ENCODE results near the gene FAM180A. TPM values are rescaled to one million over a fixed set of nuclear protein-coding genes. Genes with fewer than 3 reads are reported as not detected.

FAM180A gene
- polyA plus RNA-seq, 1 donor from 2014 or later, result not detected

DNA sequence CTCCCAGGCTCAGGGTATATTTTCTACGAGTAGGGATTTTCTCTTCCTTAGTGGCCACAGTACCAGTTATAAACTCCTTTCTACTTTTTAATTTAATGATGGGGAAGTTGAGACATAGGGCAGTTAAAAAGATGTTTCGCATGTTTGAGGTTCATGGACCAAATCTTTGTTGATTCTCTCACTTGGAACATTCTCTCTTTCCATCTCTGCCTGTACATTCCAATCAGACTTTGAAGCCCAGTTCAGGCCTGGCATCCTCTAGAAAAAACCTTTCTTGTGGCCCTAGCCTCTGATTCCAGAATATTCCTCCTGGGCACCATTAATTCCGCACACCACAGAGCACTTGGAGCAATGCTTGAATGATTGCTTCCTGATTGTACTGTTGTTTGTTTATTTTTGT, 39.1 kb downstream of the FAM180A start:
- Histone ChIP-seq H3K36me3 (ENCODE audit: insufficient read depth, low read length) (no peaks in the 10 kb centered on the region), H3F3A (ENCODE audit: insufficient read depth, low read length, poor library complexity, severe bottlenecking) (no peaks in the 10 kb centered on the region), H3K9ac (ENCODE audit: low read length) (no peak overlapping the region), H3K9me2 (ENCODE audit: insufficient read depth, low read length) (no peaks in the 10 kb centered on the region), H4K20me1 (ENCODE audit: insufficient read depth) (no peaks in the 10 kb centered on the region), H3K9me3 (ENCODE audit: low read length) (no peaks in the 10 kb centered on the region), H3K27me3 (ENCODE audit: insufficient read depth, low read depth, low read length) (no peaks in the 10 kb centered on the region), H3K4me2 (ENCODE audit: low read length) (no peak overlapping the region), H3K27ac (ENCODE audit: low read length) (no peak overlapping the region), H3K4me3 (ENCODE audit: low read length) (no peak overlapping the region), H3K79me2 (replicated peaks; ENCODE audit: insufficient read depth, low read length) (no peaks in the 10 kb centered on the region), H2AFZ (ENCODE audit: low read depth, low read length) (no peak overlapping the region)
- TF ChIP-seq, protein P1, sequence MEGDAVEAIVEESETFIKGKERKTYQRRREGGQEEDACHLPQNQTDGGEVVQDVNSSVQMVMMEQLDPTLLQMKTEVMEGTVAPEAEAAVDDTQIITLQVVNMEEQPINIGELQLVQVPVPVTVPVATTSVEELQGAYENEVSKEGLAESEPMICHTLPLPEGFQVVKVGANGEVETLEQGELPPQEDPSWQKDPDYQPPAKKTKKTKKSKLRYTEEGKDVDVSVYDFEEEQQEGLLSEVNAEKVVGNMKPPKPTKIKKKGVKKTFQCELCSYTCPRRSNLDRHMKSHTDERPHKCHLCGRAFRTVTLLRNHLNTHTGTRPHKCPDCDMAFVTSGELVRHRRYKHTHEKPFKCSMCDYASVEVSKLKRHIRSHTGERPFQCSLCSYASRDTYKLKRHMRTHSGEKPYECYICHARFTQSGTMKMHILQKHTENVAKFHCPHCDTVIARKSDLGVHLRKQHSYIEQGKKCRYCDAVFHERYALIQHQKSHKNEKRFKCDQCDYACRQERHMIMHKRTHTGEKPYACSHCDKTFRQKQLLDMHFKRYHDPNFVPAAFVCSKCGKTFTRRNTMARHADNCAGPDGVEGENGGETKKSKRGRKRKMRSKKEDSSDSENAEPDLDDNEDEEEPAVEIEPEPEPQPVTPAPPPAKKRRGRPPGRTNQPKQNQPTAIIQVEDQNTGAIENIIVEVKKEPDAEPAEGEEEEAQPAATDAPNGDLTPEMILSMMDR (IDR thresholded peaks at IDR 0.05; ENCODE audit: poor library complexity, severe bottlenecking), result no peak
- TF ChIP-seq MXI1 (conservative IDR thresholded peaks at IDR 0.05; ENCODE audit: poor library complexity, severe bottlenecking) (no peak), RAD21 (conservative IDR thresholded peaks at IDR 0.05) (no peak)

DNA sequence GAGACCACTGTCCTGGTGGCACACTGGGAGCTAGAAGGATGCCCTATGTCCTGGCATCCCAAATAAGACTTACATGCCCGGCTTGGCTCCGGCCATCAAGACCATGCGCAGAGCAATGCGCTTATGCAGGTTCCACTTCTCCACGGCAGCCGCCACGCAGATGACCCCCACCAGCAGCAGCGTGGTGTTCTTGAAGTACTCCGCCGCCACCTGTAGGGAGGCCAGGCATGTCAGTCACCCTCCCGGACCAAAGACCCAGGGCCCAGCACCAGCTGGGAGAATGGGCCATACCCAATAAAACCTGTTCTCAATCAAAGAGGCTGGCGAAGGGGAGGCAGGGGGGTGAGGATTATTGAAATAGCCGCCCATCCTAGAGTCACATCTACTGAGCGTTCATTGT, 40.6 kb downstream of the FAM180A start:
- no peak overlapping the region for H2AFZ ChIP-seq (ENCODE audit: low read depth, low read length)
- H3F3A ChIP-seq (ENCODE audit: insufficient read depth, low read length, poor library complexity, severe bottlenecking), result no peaks in the 10 kb centered on the region
- H3K27me3 ChIP-seq (ENCODE audit: insufficient read depth, low read depth, low read length), result no peaks in the 10 kb centered on the region
- no peak overlapping the region for H3K4me3 ChIP-seq (ENCODE audit: low read length)
- no peaks in the 10 kb centered on the region for H4K20me1 ChIP-seq (ENCODE audit: insufficient read depth)
- TF ChIP-seq, protein P1 (IDR thresholded peaks at IDR 0.05; ENCODE audit: poor library complexity, severe bottlenecking), result no peak
- TF ChIP-seq EZH2 (IDR thresholded peaks at IDR 0.05; ENCODE audit: borderline replicate concordance, insufficient read depth, low read length, poor library complexity, severe bottlenecking) (no peak), RAD21 (conservative IDR thresholded peaks at IDR 0.05) (no peak), MXI1 (conservative IDR thresholded peaks at IDR 0.05; ENCODE audit: poor library complexity, severe bottlenecking) (no peak), SMC3 (conservative IDR thresholded peaks at IDR 0.05; ENCODE audit: poor library complexity) (no peak), POLR2AphosphoS5 (IDR thresholded peaks at IDR 0.05) (no peak), EP300 (conservative IDR thresholded peaks at IDR 0.05; ENCODE audit: poor library complexity, severe bottlenecking) (no peak), TAF1 (IDR thresholded peaks at IDR 0.05; ENCODE audit: low read depth) (no peak)
- TF ChIP-seq, protein P2, sequence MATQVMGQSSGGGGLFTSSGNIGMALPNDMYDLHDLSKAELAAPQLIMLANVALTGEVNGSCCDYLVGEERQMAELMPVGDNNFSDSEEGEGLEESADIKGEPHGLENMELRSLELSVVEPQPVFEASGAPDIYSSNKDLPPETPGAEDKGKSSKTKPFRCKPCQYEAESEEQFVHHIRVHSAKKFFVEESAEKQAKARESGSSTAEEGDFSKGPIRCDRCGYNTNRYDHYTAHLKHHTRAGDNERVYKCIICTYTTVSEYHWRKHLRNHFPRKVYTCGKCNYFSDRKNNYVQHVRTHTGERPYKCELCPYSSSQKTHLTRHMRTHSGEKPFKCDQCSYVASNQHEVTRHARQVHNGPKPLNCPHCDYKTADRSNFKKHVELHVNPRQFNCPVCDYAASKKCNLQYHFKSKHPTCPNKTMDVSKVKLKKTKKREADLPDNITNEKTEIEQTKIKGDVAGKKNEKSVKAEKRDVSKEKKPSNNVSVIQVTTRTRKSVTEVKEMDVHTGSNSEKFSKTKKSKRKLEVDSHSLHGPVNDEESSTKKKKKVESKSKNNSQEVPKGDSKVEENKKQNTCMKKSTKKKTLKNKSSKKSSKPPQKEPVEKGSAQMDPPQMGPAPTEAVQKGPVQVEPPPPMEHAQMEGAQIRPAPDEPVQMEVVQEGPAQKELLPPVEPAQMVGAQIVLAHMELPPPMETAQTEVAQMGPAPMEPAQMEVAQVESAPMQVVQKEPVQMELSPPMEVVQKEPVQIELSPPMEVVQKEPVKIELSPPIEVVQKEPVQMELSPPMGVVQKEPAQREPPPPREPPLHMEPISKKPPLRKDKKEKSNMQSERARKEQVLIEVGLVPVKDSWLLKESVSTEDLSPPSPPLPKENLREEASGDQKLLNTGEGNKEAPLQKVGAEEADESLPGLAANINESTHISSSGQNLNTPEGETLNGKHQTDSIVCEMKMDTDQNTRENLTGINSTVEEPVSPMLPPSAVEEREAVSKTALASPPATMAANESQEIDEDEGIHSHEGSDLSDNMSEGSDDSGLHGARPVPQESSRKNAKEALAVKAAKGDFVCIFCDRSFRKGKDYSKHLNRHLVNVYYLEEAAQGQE (IDR thresholded peaks at IDR 0.05; ENCODE audit: borderline replicate concordance), result no peak
- no peaks in the 10 kb centered on the region for H3K36me3 ChIP-seq (ENCODE audit: insufficient read depth, low read length)
- H3K9me2 ChIP-seq (ENCODE audit: insufficient read depth, low read length), result no peaks in the 10 kb centered on the region
- no peak overlapping the region for H3K27ac ChIP-seq (ENCODE audit: low read length)
- H3K79me2 ChIP-seq (replicated peaks; ENCODE audit: insufficient read depth, low read length), result no peaks in the 10 kb centered on the region
- no peaks in the 10 kb centered on the region for H3K9me3 ChIP-seq (ENCODE audit: low read length)
- H3K4me2 ChIP-seq (ENCODE audit: low read length), result no peak overlapping the region
- no peak overlapping the region for H3K9ac ChIP-seq (ENCODE audit: low read length)
